RWPE2 (cell line): ENCODE data around the gene TXNL4A.

Experiments used
- ATAC-seq: fragments of 200-7000 bp; cut with Tn5 transposase; 3 replicates; pipeline ENCODE4 v1.9.1; 2021; ENCODE audit warnings: low read depth
- DNase-seq: peaks from one replicate; pipeline ENCODE4 v3.0.0-alpha.2; 2020; ENCODE audit warnings: low spot score
- H3K27ac ChIP-seq: fragments of 450-650 bp; 2 replicates; pipeline ENCODE4 v1.5.1; 2017; ENCODE audit warnings: mild to moderate bottlenecking; ENCODE audit not compliant: poor library complexity, severe bottlenecking
- H3K27me3 ChIP-seq: fragments of 250-450 bp; sonication (Bioruptor Pico); 2 replicates; pipeline ENCODE4 v1.5.1; 2021; ENCODE audit warnings: mild to moderate bottlenecking, moderate library complexity; ENCODE audit not compliant: insufficient read depth, poor library complexity, severe bottlenecking
- H3K36me3 ChIP-seq: fragments of 250-450 bp; sonication (Bioruptor Pico); 2 replicates; pipeline ENCODE4 v1.5.1; 2020; ENCODE audit warnings: low read depth, mild to moderate bottlenecking, moderate library complexity
- H3K4me1 ChIP-seq: fragments of 250-450 bp; sonication (Bioruptor Pico); 2 replicates; pipeline ENCODE4 v1.5.1; 2021; ENCODE audit warnings: mild to moderate bottlenecking, moderate library complexity; ENCODE audit not compliant: insufficient read depth, poor library complexity, severe bottlenecking
- H3K4me3 ChIP-seq: fragments of 250-450 bp; sonication (Bioruptor Pico); 2 replicates; pipeline ENCODE4 v1.5.1; 2021; ENCODE audit warnings: mild to moderate bottlenecking, moderate library complexity; ENCODE audit not compliant: severe bottlenecking
- H3K9me3 ChIP-seq: fragments of 250-450 bp; sonication (Bioruptor Pico); 2 replicates; pipeline ENCODE4 v1.5.1; 2021; ENCODE audit warnings: mild to moderate bottlenecking, moderate library complexity; ENCODE audit not compliant: severe bottlenecking
- CTCF ChIP-seq: fragments of 450-650 bp; IDR thresholded peaks from one replicate; pipeline ENCODE4 v1.5.1; 2017; ENCODE audit warnings: mild to moderate bottlenecking, moderate library complexity; ENCODE audit not compliant: poor library complexity, severe bottlenecking

Gene TXNL4A

DNA sequence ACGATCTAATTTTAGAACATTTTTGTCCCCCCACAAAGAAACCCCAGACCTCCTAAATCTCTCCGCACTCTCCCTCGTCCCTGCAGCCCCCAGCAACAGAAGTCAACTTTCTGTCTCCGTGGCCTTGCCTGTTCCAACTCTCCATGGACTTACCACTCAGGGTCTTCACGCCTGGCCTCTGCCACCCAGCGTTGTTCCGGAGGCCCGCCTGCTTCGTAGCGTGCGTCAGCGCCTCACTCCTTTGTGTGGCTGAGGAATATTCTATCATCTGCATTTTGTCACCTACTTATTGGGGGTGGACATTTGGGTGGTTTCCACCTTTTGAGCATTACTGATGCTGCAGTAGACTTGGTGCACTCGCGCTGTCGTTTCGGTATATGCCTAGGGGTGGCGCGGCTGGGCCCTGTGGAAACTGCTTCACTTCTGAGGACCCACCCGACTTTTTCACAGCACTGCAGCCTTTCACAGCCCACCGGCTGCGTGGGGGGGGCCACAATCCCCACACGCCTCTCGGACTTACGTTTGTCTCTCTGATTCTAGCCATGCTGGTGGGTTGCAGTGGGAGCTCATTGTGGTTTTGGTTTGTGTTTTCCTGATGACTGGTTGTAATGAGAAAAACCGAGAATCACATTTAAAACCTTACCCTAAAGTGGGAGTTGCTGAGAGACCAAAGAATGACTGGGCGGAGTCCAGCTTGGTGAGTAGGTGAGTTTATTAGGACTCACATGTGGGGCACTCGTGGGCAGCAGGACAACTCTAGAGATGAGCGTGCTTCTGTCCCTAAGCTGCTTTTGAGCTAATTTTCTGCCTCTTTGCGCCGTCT lies 25.3 kb downstream of the TXNL4A start:
- TF ChIP-seq CTCF = no peak
- Histone ChIP-seq H3K4me3 (no peak overlapping the region), H3K9me3 (no peaks in the 10 kb centered on the region), H3K27ac (peak overlapping the region; percentile 38), H3K4me1 (peaks cover 28% of the 10 kb centered on the region), H3K36me3 (peaks cover 13% of the 10 kb centered on the region; the same call in 1 of the 2 replicates), H3K27me3 (no peaks in the 10 kb centered on the region)
- ATAC-seq (no peak), DNase-seq (no peak)

- Histone ChIP-seq H3K4me1 (peaks cover 28% of the 10 kb centered on the region), H3K27me3 (no peaks in the 10 kb centered on the region), H3K9me3 (no peaks in the 10 kb centered on the region), H3K27ac (peak overlapping the region; percentile 38), H3K4me3 (no peak overlapping the region), H3K36me3 (peaks cover 5% of the 10 kb centered on the region; the same call in 1 of the 2 replicates)
- ATAC-seq (peak; percentile 74), DNase-seq (no peak)
- no peak for TF ChIP-seq CTCF
Observed at GRCh38 chr18:79962311-79962710, 26.1 kb downstream of the TXNL4A start.

DNA sequence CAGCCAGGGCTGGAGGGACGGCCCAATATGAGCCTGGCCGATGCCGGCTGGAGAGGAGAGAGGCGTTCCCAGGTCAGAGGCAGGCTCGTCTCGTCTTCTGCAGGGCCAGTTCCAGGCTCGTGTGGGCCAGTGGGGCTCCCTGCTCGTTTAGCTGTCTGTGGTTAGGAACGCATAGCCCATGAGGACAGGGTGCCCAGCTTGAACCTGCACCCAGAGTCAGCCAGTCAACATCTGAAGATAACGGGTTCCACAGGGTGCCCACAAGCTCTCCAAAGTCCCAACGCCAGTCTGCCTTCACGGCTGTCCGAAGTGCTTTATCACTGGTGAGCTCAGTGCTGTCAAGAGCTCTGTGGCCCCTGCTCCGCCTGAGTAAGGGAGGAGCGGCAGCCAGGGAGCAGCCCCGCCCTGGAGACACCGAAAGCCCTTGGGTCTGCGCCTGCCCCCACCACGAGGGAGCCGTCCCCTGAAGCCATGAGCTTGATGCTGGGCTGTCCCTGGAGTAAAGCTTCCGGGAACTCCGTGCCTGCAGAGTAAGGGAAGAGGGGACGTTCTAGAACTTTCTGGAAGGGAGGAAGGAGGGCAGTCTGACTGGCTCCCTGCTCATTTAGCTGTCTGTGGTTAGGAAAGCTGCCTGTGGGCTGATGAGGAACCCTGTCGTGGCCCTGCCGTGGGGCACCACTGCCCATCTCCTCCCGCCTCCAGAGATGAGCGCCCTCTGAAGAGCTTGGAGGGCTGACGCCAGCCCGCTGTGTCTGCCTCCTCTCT lies 26.7 kb downstream of the TXNL4A start:
- H3K36me3 ChIP-seq = peaks cover 3% of the 10 kb centered on the region; the same call in 1 of the 2 replicates
- DNase-seq (no peak), ATAC-seq (no peak)
- H3K4me3 ChIP-seq = no peak overlapping the region
- H3K27me3 ChIP-seq = no peaks in the 10 kb centered on the region
- H3K9me3 ChIP-seq = no peaks in the 10 kb centered on the region
- peaks cover 28% of the 10 kb centered on the region for H3K4me1 ChIP-seq
- H3K27ac ChIP-seq = peak overlapping the region; percentile 38
- no peak for TF ChIP-seq CTCF

GRCh38 chr18:79960921-79961526 lies 27.3 kb downstream of the TXNL4A start:
- ATAC-seq = no peak
- H3K4me3 ChIP-seq = no peak overlapping the region
- H3K9me3 ChIP-seq = no peaks in the 10 kb centered on the region
- peak overlapping the region; percentile 38 for H3K27ac ChIP-seq
- no peak for TF ChIP-seq CTCF
- no peaks in the 10 kb centered on the region for H3K36me3 ChIP-seq
- peaks cover 28% of the 10 kb centered on the region for H3K4me1 ChIP-seq
- no peaks in the 10 kb centered on the region for H3K27me3 ChIP-seq
- DNase-seq = no peak
